Stimulated activated naive CD8-positive, alpha-beta T cell treated with anti-CD3 and anti-CD28 coated beads, Interleukin-15, Interleukin-2, amounts not matched to agents 100 ng/mL and 50 ng/mL, for 24 hours (primary cell): ENCODE results near the gene CTTNBP2.

Experiments
- H3K27ac Mint-ChIP-seq: one replicate; pipeline ENCODE4 v1.8.0; 2021; ENCODE audit warnings: mild to moderate bottlenecking, mixed read lengths
- H3K27me3 Mint-ChIP-seq: one replicate; pipeline ENCODE4 v1.8.0; 2021; ENCODE audit warnings: mixed read lengths
- H3K36me3 Mint-ChIP-seq: one replicate; pipeline ENCODE4 v1.8.0; 2021; ENCODE audit warnings: low read depth, mixed read lengths
- H3K4me1 Mint-ChIP-seq: one replicate; pipeline ENCODE4 v1.8.0; 2021; ENCODE audit warnings: low read depth, mixed read lengths
- H3K4me3 Mint-ChIP-seq: one replicate; pipeline ENCODE4 v1.8.0; 2021; ENCODE audit warnings: mild to moderate bottlenecking, mixed read lengths
- H3K9me3 Mint-ChIP-seq: one replicate; pipeline ENCODE4 v1.8.0; 2021; ENCODE audit warnings: mixed read lengths

The CTTNBP2 gene

DNA sequence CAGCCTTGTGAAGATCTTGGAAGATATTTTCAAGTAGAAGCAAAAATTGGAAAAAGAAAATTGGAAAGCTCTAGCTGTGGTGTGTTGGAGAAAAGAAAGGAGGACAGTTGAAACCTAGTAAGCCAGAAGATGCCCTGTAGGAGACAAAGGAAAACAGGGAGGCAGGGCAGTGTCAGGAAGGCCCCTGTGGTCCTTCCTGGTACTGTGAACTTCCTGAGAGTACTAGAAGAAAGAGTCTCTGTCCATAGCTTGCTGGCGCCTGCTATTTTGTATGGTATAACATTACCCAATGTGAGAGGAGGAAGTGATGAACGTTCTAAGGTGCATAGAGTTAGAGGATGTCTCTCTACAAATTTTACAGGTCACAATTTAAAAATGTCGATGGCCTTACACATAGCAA, 183.1 kb downstream of the CTTNBP2 start:
- no peaks in the 10 kb centered on the region for H3K4me1 Mint-ChIP-seq
- H3K9me3 Mint-ChIP-seq = peaks cover 5% of the 10 kb centered on the region
- H3K36me3 Mint-ChIP-seq = no peaks in the 10 kb centered on the region
- H3K27ac Mint-ChIP-seq = no peak overlapping the region
- H3K27me3 Mint-ChIP-seq = no peaks in the 10 kb centered on the region
- no peak overlapping the region for H3K4me3 Mint-ChIP-seq

GRCh38 chr7:117689406-117689805, 183.8 kb downstream of the CTTNBP2 start:
- no peak overlapping the region for H3K4me3 Mint-ChIP-seq
- H3K27me3 Mint-ChIP-seq = no peaks in the 10 kb centered on the region
- peaks cover 5% of the 10 kb centered on the region for H3K9me3 Mint-ChIP-seq
- no peaks in the 10 kb centered on the region for H3K4me1 Mint-ChIP-seq
- no peak overlapping the region for H3K27ac Mint-ChIP-seq
- no peaks in the 10 kb centered on the region for H3K36me3 Mint-ChIP-seq

DNA sequence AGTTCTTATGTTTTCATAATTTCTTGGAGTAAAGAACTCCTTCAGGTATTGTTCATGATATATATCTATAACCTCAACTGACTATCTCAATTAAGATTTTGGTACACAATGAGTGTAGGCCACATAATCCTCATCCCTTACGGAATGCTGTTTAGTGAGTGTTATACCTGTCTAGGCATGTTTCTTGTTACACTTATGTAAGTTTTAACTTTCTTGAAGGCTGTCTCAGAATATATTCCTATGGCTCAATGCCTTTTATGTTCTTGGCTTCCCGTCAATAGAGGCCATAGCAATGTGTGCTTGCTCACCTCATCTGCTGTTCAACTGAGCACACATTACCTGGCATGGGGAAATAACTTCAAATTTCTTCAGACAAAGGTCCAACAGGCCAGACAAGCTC, 185.1 kb downstream of the CTTNBP2 start:
- no peak overlapping the region for H3K27ac Mint-ChIP-seq
- H3K4me1 Mint-ChIP-seq = no peaks in the 10 kb centered on the region
- no peaks in the 10 kb centered on the region for H3K27me3 Mint-ChIP-seq
- no peaks in the 10 kb centered on the region for H3K9me3 Mint-ChIP-seq
- no peak overlapping the region for H3K4me3 Mint-ChIP-seq
- H3K36me3 Mint-ChIP-seq = no peaks in the 10 kb centered on the region

- no peak overlapping the region for H3K27ac Mint-ChIP-seq
- no peaks in the 10 kb centered on the region for H3K4me1 Mint-ChIP-seq
- H3K9me3 Mint-ChIP-seq = no peaks in the 10 kb centered on the region
- H3K36me3 Mint-ChIP-seq = no peaks in the 10 kb centered on the region
- no peaks in the 10 kb centered on the region for H3K27me3 Mint-ChIP-seq
- H3K4me3 Mint-ChIP-seq = no peak overlapping the region
Measured at GRCh38 chr7:117686311-117686935, 186.8 kb downstream of the CTTNBP2 start.

DNA sequence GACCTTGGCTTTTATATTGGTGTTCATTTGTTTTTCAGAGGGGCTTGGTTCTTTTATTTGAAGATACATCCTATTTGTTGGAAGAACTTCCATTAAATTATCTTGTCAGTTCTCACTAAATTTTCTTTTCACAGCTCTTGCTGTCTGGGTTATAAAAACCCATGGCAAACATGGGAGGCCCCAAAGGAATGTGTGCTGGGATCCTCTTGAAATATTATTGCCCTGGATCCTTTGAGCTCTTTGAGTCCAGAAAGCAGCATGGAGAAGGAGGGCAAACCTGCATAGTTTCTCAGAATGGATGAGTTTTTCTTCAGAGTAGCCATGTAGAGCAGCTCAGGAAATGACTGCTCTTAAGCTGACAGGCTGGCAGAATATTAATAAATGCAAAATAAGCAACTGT, 187.4 kb downstream of the CTTNBP2 start:
- Mint-ChIP-seq H3K27me3 (no peaks in the 10 kb centered on the region), H3K4me3 (no peak overlapping the region), H3K4me1 (no peaks in the 10 kb centered on the region), H3K27ac (no peak overlapping the region), H3K36me3 (no peaks in the 10 kb centered on the region), H3K9me3 (no peaks in the 10 kb centered on the region)

DNA sequence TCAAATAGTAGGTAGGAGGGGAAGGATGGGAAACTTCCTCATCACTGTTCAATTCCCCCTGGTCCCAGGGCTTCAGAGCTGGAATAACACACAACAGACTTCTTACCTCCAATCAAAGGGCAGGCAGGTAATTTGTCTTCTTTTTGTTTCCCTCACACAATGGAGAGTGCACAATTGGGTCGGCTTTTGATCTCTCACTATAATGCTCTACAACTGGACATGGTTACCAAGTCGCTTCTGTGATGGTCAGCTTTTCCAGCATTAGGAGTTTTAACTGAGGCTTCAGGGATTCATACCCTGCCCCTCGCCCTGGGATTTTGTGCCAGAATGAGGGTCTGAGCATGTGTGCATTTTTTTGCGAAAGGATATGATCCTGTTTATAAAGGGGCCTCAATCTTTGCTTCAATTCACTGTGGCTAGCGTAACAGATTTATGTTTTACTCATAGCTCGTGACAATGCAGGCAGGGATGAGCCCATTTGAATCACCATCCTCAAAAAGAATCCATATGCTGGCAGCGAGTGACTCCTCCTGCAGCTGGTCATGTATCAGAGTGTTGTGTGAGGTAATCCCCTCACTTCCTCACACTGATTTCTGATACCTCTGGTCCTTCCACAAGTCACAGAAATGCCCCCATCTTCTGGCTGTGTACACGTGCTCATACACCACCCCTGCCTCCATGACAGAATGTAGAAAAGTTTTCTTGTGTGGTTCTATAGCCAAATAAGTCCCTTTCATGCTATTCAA, 189.6 kb downstream of the CTTNBP2 start:
- Mint-ChIP-seq H3K36me3 (no peaks in the 10 kb centered on the region), H3K9me3 (no peaks in the 10 kb centered on the region), H3K27me3 (no peaks in the 10 kb centered on the region), H3K4me3 (no peak overlapping the region), H3K27ac (no peak overlapping the region), H3K4me1 (no peaks in the 10 kb centered on the region)

DNA sequence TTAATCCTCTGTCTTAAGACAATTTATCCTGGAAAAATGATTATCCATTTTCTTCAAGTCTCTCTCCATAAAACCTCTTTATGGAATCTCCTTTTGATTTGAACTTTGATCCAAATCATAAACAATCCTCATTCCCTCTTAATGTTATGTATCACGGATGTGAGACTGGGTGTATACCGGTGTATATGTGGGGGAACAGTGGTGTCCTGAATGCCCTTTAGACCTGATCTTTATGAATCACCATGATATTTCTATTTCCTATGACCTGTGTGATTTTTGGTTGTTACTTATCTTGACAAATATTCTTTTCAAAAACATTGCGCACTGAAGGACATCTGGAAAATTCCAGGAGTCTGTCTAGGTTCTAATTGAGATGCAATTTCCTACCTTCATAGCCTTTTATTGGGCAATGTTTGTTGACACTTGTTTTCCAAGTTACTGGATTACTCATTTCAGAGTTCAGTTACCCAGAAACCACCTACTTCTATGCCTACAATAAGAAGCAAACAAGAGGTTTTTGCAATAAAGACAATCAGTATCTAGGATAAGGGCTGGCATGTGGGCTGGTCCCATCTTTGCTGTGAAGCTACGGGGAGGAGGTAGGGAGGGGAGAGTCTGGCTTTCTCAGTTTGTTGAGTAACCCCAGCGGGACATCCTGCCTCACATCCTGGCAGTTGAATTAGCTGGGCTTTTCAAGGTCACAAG, 190.4 kb downstream of the CTTNBP2 start:
- Mint-ChIP-seq H3K36me3 (no peaks in the 10 kb centered on the region), H3K4me1 (no peaks in the 10 kb centered on the region), H3K9me3 (no peaks in the 10 kb centered on the region), H3K4me3 (no peak overlapping the region), H3K27me3 (no peaks in the 10 kb centered on the region), H3K27ac (no peak overlapping the region)

DNA sequence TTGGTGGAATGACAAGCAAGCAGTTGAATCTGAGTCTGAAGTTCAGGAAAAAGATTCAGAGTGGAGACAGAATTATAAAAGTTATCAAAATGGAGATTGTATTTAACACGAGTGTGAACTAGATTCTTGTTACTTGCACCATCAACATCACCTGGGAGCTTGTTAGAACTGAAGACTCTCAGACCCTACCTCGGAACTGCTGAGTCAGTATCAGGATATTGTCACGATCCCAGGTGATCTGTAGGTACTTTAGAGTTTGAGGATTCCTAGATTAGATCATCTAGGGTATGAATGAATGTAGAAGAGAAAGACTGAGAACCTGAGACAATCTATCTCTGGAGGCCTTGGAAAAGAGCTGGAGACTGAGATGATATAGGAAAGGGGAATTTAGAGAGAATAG, 194.1 kb downstream of the CTTNBP2 start:
- Mint-ChIP-seq H3K9me3 (no peaks in the 10 kb centered on the region), H3K4me3 (no peak overlapping the region), H3K36me3 (no peaks in the 10 kb centered on the region), H3K4me1 (no peaks in the 10 kb centered on the region), H3K27me3 (no peaks in the 10 kb centered on the region), H3K27ac (no peak overlapping the region)

- H3K4me3 Mint-ChIP-seq = no peak overlapping the region
- H3K27ac Mint-ChIP-seq = no peak overlapping the region
- no peaks in the 10 kb centered on the region for H3K9me3 Mint-ChIP-seq
- no peaks in the 10 kb centered on the region for H3K36me3 Mint-ChIP-seq
- no peaks in the 10 kb centered on the region for H3K27me3 Mint-ChIP-seq
- no peaks in the 10 kb centered on the region for H3K4me1 Mint-ChIP-seq
Measured at GRCh38 chr7:117675497-117676435, 197.5 kb downstream of the CTTNBP2 start.

GRCh38 chr7:117674617-117675016, 198.6 kb downstream of the CTTNBP2 start:
- no peaks in the 10 kb centered on the region for H3K4me1 Mint-ChIP-seq
- H3K4me3 Mint-ChIP-seq = no peak overlapping the region
- no peak overlapping the region for H3K27ac Mint-ChIP-seq
- no peaks in the 10 kb centered on the region for H3K27me3 Mint-ChIP-seq
- H3K36me3 Mint-ChIP-seq = no peaks in the 10 kb centered on the region
- no peaks in the 10 kb centered on the region for H3K9me3 Mint-ChIP-seq

DNA sequence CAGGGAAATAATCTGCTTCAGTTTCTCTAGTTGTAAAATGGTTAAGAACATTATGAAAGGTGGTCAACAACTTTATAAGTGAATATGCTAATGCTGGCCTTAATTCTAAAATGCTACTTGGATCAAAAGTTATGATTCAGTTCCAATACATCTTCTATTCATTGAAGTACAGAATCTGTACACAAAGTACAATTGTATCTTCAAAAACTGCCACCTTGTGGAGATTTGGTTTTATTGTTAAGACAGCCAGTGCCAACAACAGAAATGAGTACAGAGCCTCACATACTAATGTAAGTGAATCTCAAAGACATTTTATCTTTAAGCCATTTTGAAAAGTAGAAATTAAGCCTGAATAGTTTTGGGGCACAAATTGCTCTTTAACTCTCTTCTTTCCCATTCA, 199.4 kb downstream of the CTTNBP2 start:
- Mint-ChIP-seq H3K27me3 (no peaks in the 10 kb centered on the region), H3K36me3 (no peaks in the 10 kb centered on the region), H3K9me3 (no peaks in the 10 kb centered on the region), H3K4me1 (no peaks in the 10 kb centered on the region), H3K4me3 (no peak overlapping the region), H3K27ac (no peak overlapping the region)

GRCh38 chr7:117673367-117673766, 199.9 kb downstream of the CTTNBP2 start:
- no peaks in the 10 kb centered on the region for H3K36me3 Mint-ChIP-seq
- no peaks in the 10 kb centered on the region for H3K4me1 Mint-ChIP-seq
- no peaks in the 10 kb centered on the region for H3K9me3 Mint-ChIP-seq
- H3K27ac Mint-ChIP-seq = no peak overlapping the region
- no peaks in the 10 kb centered on the region for H3K27me3 Mint-ChIP-seq
- H3K4me3 Mint-ChIP-seq = no peak overlapping the region

DNA sequence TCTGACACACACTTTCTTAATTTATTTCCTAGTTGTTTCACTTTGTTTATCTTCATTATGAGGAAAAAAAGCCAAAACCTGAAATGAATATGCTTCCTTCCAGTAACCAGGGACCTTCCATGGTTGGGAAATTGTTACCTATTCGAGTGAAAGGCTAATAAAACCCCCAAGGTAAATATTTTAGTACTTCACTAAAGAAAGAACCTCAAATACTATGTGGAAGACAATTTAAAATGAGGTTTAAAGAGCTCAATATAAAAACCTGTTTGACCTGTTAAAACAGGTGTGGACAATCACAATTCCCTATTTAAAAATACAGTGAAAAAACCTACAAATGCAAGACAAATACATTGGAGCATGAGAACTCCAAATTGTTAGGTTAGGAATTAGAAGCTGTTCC, 200.8 kb downstream of the CTTNBP2 start:
- Mint-ChIP-seq H3K27ac (no peak overlapping the region), H3K27me3 (no peaks in the 10 kb centered on the region), H3K9me3 (no peaks in the 10 kb centered on the region), H3K36me3 (no peaks in the 10 kb centered on the region), H3K4me3 (no peak overlapping the region), H3K4me1 (no peaks in the 10 kb centered on the region)

- Mint-ChIP-seq H3K36me3 (no peaks in the 10 kb centered on the region), H3K9me3 (no peaks in the 10 kb centered on the region)
Measured at GRCh38 chr7:117669818-117670217, 203.4 kb downstream of the CTTNBP2 start.

DNA sequence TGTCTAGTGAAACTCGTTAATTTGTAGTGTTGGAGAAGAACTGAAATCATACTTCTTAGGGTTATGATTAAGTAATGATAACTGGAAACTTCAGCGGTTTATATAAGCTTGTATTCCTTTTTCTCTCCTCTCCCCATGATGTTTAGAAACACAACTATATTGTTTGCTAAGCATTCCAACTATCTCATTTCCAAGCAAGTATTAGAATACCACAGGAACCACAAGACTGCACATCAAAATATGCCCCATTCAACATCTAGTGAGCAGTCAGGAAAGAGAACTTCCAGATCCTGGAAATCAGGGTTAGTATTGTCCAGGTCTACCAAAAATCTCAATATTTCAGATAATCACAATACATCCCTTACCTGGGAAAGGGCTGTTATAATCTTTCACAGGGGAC, 205.8 kb downstream of the CTTNBP2 start:
- no peak overlapping the region for H3K27ac Mint-ChIP-seq
- no peaks in the 10 kb centered on the region for H3K36me3 Mint-ChIP-seq
- H3K27me3 Mint-ChIP-seq = no peaks in the 10 kb centered on the region
- no peaks in the 10 kb centered on the region for H3K4me1 Mint-ChIP-seq
- no peaks in the 10 kb centered on the region for H3K9me3 Mint-ChIP-seq
- no peak overlapping the region for H3K4me3 Mint-ChIP-seq

More at GRCh38 chr7:117669818-117670217, 203.4 kb downstream of the CTTNBP2 start:
- no peak overlapping the region for H3K4me3 Mint-ChIP-seq
- no peaks in the 10 kb centered on the region for H3K27me3 Mint-ChIP-seq
- H3K27ac Mint-ChIP-seq = no peak overlapping the region
- no peaks in the 10 kb centered on the region for H3K4me1 Mint-ChIP-seq
